H1 (cell line): ENCODE data around the gene TOGARAM1. TPM values are rescaled to one million over a fixed set of nuclear protein-coding genes. Genes with fewer than 3 reads are reported as not detected.

Experiments
- CTCF ChIA-PET: fragments of 300-600 bp; sonication (Branson Sonifier 250); formaldehyde crosslinking; loops from one replicate; lab custom pipeline; 2021; ENCODE audit not compliant: partially characterized antibody; lab: Charles Lee
- POLR2A ChIA-PET: fragments of 300-600 bp; sonication (Branson Sonifier 250); formaldehyde crosslinking; loops from one replicate; lab custom pipeline; 2021; ENCODE audit warnings: inconsistent platforms; ENCODE audit not compliant: partially characterized antibody; lab: Charles Lee
- DNase-seq, 2 experiments: peaks; one replicate each; pipeline versions ENCODE4 v3.0.0 to v3.0.0-alpha.2; 2010 to 2022; ENCODE audit warnings: low spot score in 2 of 2, low read depth in 1 of 2, mixed read lengths in 1 of 2
- FAIRE-seq: peaks from 2 replicates; lab custom pipeline; 2011; peaks lifted over from hg19 to GRCh38; lab: Jason Lieb, UNC
- H2AFZ ChIP-seq: 2 replicates; pipeline ENCODE4 v1.8.1; 2012; ENCODE audit warnings: low read length, inconsistent platforms
- H2AK5ac ChIP-seq: 2 replicates; pipeline ENCODE4 v1.6.1; 2013; ENCODE audit warnings: low read depth, low read length
- H2BK120ac ChIP-seq: replicated peaks from 2 replicates; pipeline ENCODE3; 2013; ENCODE audit warnings: low read depth, low read length, inconsistent platforms
- H2BK12ac ChIP-seq: 2 replicates; pipeline ENCODE4 v1.6.1; 2013; ENCODE audit warnings: low read depth, low read length
- H2BK15ac ChIP-seq: 2 replicates; pipeline ENCODE4 v1.6.1; 2013; ENCODE audit warnings: low read length
- H2BK20ac ChIP-seq: 2 replicates; pipeline ENCODE4 v1.6.1; 2013; ENCODE audit warnings: low read length
- H2BK5ac ChIP-seq: 2 replicates; pipeline ENCODE4 v1.6.1; 2013; ENCODE audit warnings: low read depth, low read length
- H3K14ac ChIP-seq: 2 replicates; pipeline ENCODE4 v1.6.1; 2013; ENCODE audit warnings: inconsistent platforms; ENCODE audit not compliant: insufficient read length
- H3K18ac ChIP-seq: 2 replicates; pipeline ENCODE4 v1.6.1; 2013; ENCODE audit warnings: low read length; ENCODE audit errors: extremely low read depth
- H3K23ac ChIP-seq: 2 replicates; pipeline ENCODE4 v1.6.1; 2013; ENCODE audit warnings: inconsistent platforms; ENCODE audit not compliant: insufficient read length
- H3K23me2 ChIP-seq: 2 replicates; pipeline ENCODE4 v1.6.1; 2013; ENCODE audit warnings: low read depth, low read length
- H3K27ac ChIP-seq: 2 replicates; pipeline ENCODE4 v1.6.1; 2011; ENCODE audit warnings: low read depth, low read length, inconsistent platforms
- H3K27me3 ChIP-seq, 4 experiments: replicated peaks in 1 of 4; 1 replicate in 1 of 4; 2 replicates in 3 of 4; pipeline versions ENCODE4 v1.6.1 to v1.8.1; 2011 to 2013; ENCODE audit warnings: low read length in 3 of 4, mild to moderate bottlenecking in 3 of 4, inconsistent platforms in 2 of 4, mixed read lengths in 2 of 4, moderate library complexity in 1 of 4; ENCODE audit not compliant: control insufficient read depth in 3 of 4, insufficient read depth in 3 of 4; ENCODE audit errors: extremely low read depth in 1 of 4
- H3K36me3 ChIP-seq, 4 experiments: 2 replicates each; pipeline versions ENCODE4 v1.6.1 to v1.8.1; 2011 to 2013; ENCODE audit warnings: mild to moderate bottlenecking in 4 of 4, low read length in 3 of 4, moderate library complexity in 2 of 4, control low read depth in 1 of 4, inconsistent platforms in 1 of 4; ENCODE audit not compliant: insufficient read depth in 4 of 4, control insufficient read depth in 2 of 4
- H3K4ac ChIP-seq: replicated peaks from 2 replicates; pipeline ENCODE3; 2013; ENCODE audit warnings: low read length, low read depth, mixed read lengths, inconsistent platforms; ENCODE audit not compliant: insufficient read length
- H3K4me1 ChIP-seq, 4 experiments: replicated peaks in 1 of 4; 1 replicate in 1 of 4; 2 replicates in 3 of 4; pipeline versions ENCODE4 v1.6.1 to v1.8.1; 2011 to 2013; ENCODE audit warnings: low read length in 3 of 4, inconsistent platforms in 2 of 4, mixed read lengths in 1 of 4; ENCODE audit not compliant: insufficient read depth in 4 of 4, control insufficient read depth in 3 of 4
- H3K4me2 ChIP-seq, 2 experiments: 2 replicates each; pipeline versions ENCODE4 v1.6.1 to v1.8.1; 2011 to 2013; ENCODE audit warnings: low read depth in 2 of 2, low read length in 2 of 2, control low read depth in 1 of 2, inconsistent platforms in 1 of 2, mild to moderate bottlenecking in 1 of 2; ENCODE audit not compliant: insufficient read depth in 1 of 2
- H3K4me3 ChIP-seq, 4 experiments: fragments of 200-600, 300-600 bp in 1 of 4; sonication (generic), shearing (Covaris generic), sonication (Bioruptor Twin) in 1 of 4; 2 replicates each; pipeline versions ENCODE4 v1.5.1 to v1.8.1; 2011 to 2016; ENCODE audit warnings: low read length in 4 of 4, low read depth in 3 of 4, control low read depth in 2 of 4, inconsistent platforms in 2 of 4, mild to moderate bottlenecking in 2 of 4, mixed read lengths in 1 of 4, moderate library complexity in 1 of 4; ENCODE audit not compliant: insufficient read depth in 2 of 4; ENCODE audit errors: extremely low read depth in 1 of 4
- H3K56ac ChIP-seq: replicated peaks from 2 replicates; pipeline ENCODE3; 2013; ENCODE audit warnings: low read depth, mild to moderate bottlenecking, mixed read lengths, low read length, inconsistent platforms; ENCODE audit not compliant: insufficient read length
- H3K79me1 ChIP-seq: 2 replicates; pipeline ENCODE4 v1.6.1; 2013; ENCODE audit warnings: low read depth, low read length, control low read depth
- H3K79me2 ChIP-seq, 2 experiments: 2 replicates each; pipeline versions ENCODE4 v1.6.1 to v1.8.1; 2012 to 2013; ENCODE audit warnings: low read length in 2 of 2, mild to moderate bottlenecking in 2 of 2, inconsistent platforms in 1 of 2; ENCODE audit not compliant: insufficient read depth in 2 of 2, control insufficient read depth in 1 of 2
- H3K9ac ChIP-seq, 4 experiments: replicated peaks in 1 of 4; 1 replicate in 1 of 4; 2 replicates in 3 of 4; pipeline versions ENCODE4 v1.6.1 to v1.8.1; 2011 to 2013; ENCODE audit warnings: low read depth in 3 of 4, low read length in 3 of 4, control low read depth in 2 of 4, mild to moderate bottlenecking in 2 of 4, moderate library complexity in 2 of 4, inconsistent platforms in 1 of 4; ENCODE audit errors: extremely low read depth in 1 of 4
- H3K9me3 ChIP-seq, 2 experiments: 2 replicates each; pipeline versions ENCODE4 v1.6.1 to v1.8.1; 2012 to 2013; ENCODE audit warnings: mild to moderate bottlenecking in 2 of 2, moderate library complexity in 2 of 2, control low read depth in 1 of 2, inconsistent platforms in 1 of 2, low read depth in 1 of 2, low read length in 1 of 2, mixed read lengths in 1 of 2; ENCODE audit not compliant: insufficient read depth in 2 of 2
- H4K20me1 ChIP-seq, 2 experiments: replicated peaks in 1 of 2; 2 replicates each; pipeline versions ENCODE3 to v1.8.1; 2011 to 2013; ENCODE audit warnings: inconsistent platforms in 2 of 2, low read length in 2 of 2, mild to moderate bottlenecking in 1 of 2; ENCODE audit not compliant: insufficient read depth in 2 of 2, control insufficient read depth in 1 of 2
- H4K5ac ChIP-seq: 2 replicates; pipeline ENCODE4 v1.6.1; 2013; ENCODE audit warnings: low read length, low read depth, mixed read lengths, inconsistent platforms; ENCODE audit not compliant: insufficient read length
- H4K8ac ChIP-seq: 2 replicates; pipeline ENCODE4 v1.8.0; 2013; ENCODE audit warnings: mild to moderate bottlenecking, moderate library complexity, low read length, inconsistent platforms; ENCODE audit not compliant: insufficient read depth; ENCODE audit errors: extremely low read depth
- H4K91ac ChIP-seq: replicated peaks from 2 replicates; pipeline ENCODE3; 2013; ENCODE audit warnings: low read length, mixed read lengths, inconsistent platforms; ENCODE audit not compliant: insufficient read length
- EGR1 ChIP-seq: IDR thresholded peaks from 2 replicates; pipeline ENCODE4 v1.6.1; 2011; ENCODE audit warnings: low read depth, low read length, borderline replicate concordance
- EP300 ChIP-seq, 2 experiments: IDR thresholded peaks; 1 replicate in 1 of 2; 2 replicates in 1 of 2; pipeline ENCODE4 v1.6.1; 2011 to 2012; ENCODE audit warnings: low read depth in 2 of 2, low read length in 2 of 2, mild to moderate bottlenecking in 2 of 2, borderline replicate concordance in 1 of 2, inconsistent platforms in 1 of 2, moderate library complexity in 1 of 2
- RXRA ChIP-seq: IDR thresholded peaks from 2 replicates; pipeline ENCODE4 v1.6.1; 2011; ENCODE audit warnings: low read depth, mild to moderate bottlenecking, low read length, moderate library complexity; ENCODE audit not compliant: insufficient read depth
- SAP30 ChIP-seq: fragments of 300-600 bp; sonication (generic); IDR thresholded peaks from 2 replicates; pipeline ENCODE4 v1.7.1; 2012; ENCODE audit warnings: low read length, moderate library complexity, mild to moderate bottlenecking, inconsistent platforms; ENCODE audit not compliant: insufficient read depth, insufficient replicate concordance
- SP1 ChIP-seq: IDR thresholded peaks from 2 replicates; pipeline ENCODE4 v1.6.1; 2011; ENCODE audit warnings: low read depth, low read length
- whole genome bisulfite sequencing, 2 experiments: shearing (Covaris generic) in 1 of 2; methylation state at CpG; one replicate each; pipeline versions ENCODE4 v1.1.6 to v1.1.7; 2013 to 2015; ENCODE audit warnings: low lambda C conversion rate in 2 of 2, mixed read lengths in 2 of 2, inconsistent platforms in 1 of 2, low coverage in 1 of 2, missing lambda C conversion rate in 1 of 2; ENCODE audit not compliant: insufficient replicate concordance in 2 of 2, insufficient coverage in 1 of 2, insufficient read length in 1 of 2; ENCODE audit errors: extremely low coverage in 1 of 2, missing lambda C conversion rate in 1 of 2; 5-methylcytosine and 5-hydroxymethylcytosine counted together
- polyA plus RNA-seq, 7 experiments: library from polyadenylated mRNA; depleted of rRNA in 3 of 7; stranded (reverse) in 5 of 7; unstranded in 2 of 7; fragments of >200 nt in 5 of 7; fragments of 200-250 nt in 2 of 7; gene quantifications; 1 replicate in 5 of 7; 2 replicates in 1 of 7; 4 replicates in 1 of 7; pipeline versions ENCODE4 v1.2.1 to v1.2.3, GENCODE V29; 2011 to 2013; ENCODE audit warnings: missing spikeins in 2 of 7, mixed read lengths in 2 of 7
- total RNA-seq: library from RNA; stranded (reverse); fragmentation: NEBNext Ultra II Directional; extraction: Animal tissue kit (Norgen Biotek cat#: 25700); gene quantifications from 2 replicates; pipeline ENCODE4 v1.2.1, GENCODE V29; 2021

The TOGARAM1 gene
- total and polyA plus RNA-seq, 2 of the 8 experiments (the other 6 are each of a cell fraction or from before 2014, with no cell fraction given), result 2.5 to 6.8 TPM

DNA sequence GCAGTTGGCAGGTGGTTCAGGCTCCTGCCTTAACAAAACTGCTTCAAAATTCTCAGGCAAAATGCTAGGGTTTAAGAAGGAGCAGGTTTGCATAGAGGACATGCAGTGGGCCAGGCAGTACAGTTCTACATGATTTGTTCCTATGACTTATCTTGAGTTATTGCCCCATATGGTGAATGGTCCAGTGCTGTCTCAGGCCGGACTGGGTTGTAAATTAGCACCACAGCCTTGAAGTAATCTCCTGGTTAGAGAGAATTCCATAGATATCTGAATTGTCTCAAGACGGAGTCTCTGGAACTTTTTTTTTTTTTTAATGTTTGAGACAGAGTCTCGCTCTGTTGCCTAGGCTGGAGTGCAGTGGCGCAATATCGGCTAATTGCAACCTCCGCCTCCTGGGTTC lies 110.1 kb downstream of the TOGARAM1 start:
- 89% methylated on average over 6 of the region's 6 CpGs; no CpG with 5 or more reads in 1 of the 2 experiments for WGBS, 2 experiments
- Histone ChIP-seq H2BK20ac (no peak overlapping the region), H4K91ac (no peak overlapping the region), H3K14ac (no peak overlapping the region), H3K18ac (no peak overlapping the region), H3K4ac (no peak overlapping the region), H3K36me3 (peaks cover 0 to 2% (median 0%) of the 10 kb centered on the region in 4 experiments; a peak in 2 of 8 replicates), H2BK120ac (no peak overlapping the region), H3K23ac (no peak overlapping the region), H3K23me2 (no peaks in the 10 kb centered on the region), H3K27ac (no peak overlapping the region), H4K8ac (no peak overlapping the region), H3K4me2 (no peak overlapping the region), H3K79me1 (no peaks in the 10 kb centered on the region), H3K79me2 (no peaks in the 10 kb centered on the region), H3K9me3 (no peaks in the 10 kb centered on the region), H3K9ac (no peak overlapping the region), H3K4me3 (no peak overlapping the region), H2BK12ac (no peak overlapping the region), H2AFZ (no peak overlapping the region), H2AK5ac (no peak overlapping the region), H3K56ac (no peak overlapping the region), H2BK5ac (no peak overlapping the region)
- DNase-seq (no peak), FAIRE-seq (no peak)
- CTCF ChIA-PET, result no interaction called here
- no peak for TF ChIP-seq EP300 (IDR thresholded peaks at IDR 0.05; ENCODE audit: borderline replicate concordance in 1 of 2, low read depth in 2 of 2, low read length in 2 of 2)
- no peak for TF ChIP-seq SAP30
- no peak for TF ChIP-seq EGR1
- TF ChIP-seq SP1, result no peak
- TF ChIP-seq RXRA, result no peak
- TF ChIP-seq, all 59 proteins: peak for 0
- POLR2A ChIA-PET, result no interaction called here
- Histone ChIP-seq H3K4me1 (no peaks in the 10 kb centered on the region), H3K27me3 (no peaks in the 10 kb centered on the region), H4K5ac (no peak overlapping the region), H4K20me1 (no peaks in the 10 kb centered on the region), H2BK15ac (no peak overlapping the region)
